ENCODE measurements around the gene MYO1C. TPM values are rescaled to one million over a fixed set of nuclear protein-coding genes. Genes with fewer than 3 reads are reported as not detected.
"Not testable (repeated sequence)": the region's sequence is repeated elsewhere in the genome, so short reads cannot be mapped to it uniquely, and the experiment has no call there.

MYO1C gene
- total RNA-seq, 2 experiments from 2014 or later, result 26.7 to 34.1 TPM

GRCh38 chr17:1420163-1420562 lies 72.3 kb downstream of the MYO1C start:
- Mint-ChIP-seq H3K9me3 (no peaks in the 10 kb centered on the region), H3K27me3 (no peaks in the 10 kb centered on the region), H3K4me3 (no peak overlapping the region), H3K27ac (no peak overlapping the region), H3K4me1 (no peaks in the 10 kb centered on the region), H3K36me3 (ENCODE audit: low read depth) (peaks cover 28% of the 10 kb centered on the region)
- no peak for DNase-seq
- ChIA-PET CTCF (interaction anchor here (1.2 kb wide), 1 partner anchor 68 kb away, joined by 4 read pairs; no protein-coding TSS in a partner anchor), POLR2A (no interaction called here)

DNA sequence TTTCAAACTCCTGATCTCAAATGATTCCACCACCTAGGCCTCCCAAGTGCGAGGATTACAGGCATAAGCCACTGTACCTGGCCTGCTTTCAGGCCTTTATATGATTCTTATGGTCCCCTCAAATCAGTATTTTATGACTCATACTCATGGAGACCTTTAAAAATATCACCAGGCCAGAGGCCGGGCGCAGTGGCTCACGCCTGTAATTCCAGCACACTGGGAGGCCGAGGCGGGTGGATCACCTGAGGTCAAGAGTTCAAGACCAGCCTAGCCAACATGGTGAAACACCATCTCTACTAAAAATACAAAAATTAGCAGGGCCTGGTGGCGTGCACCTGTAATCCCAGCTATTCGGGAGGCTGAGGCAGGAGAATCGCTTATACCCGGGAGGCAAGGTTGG lies 74.0 kb downstream of the MYO1C start:
- H3K4me3 Mint-ChIP-seq, DNase-seq, H3K4me1 Mint-ChIP-seq, H3K27ac Mint-ChIP-seq, H3K9me3 Mint-ChIP-seq, POLR2A ChIA-PET, H3K27me3 Mint-ChIP-seq, CTCF ChIA-PET: not testable (repeated sequence)
- H3K36me3 Mint-ChIP-seq (ENCODE audit: low read depth), result peaks cover 26% of the 10 kb centered on the region

DNA sequence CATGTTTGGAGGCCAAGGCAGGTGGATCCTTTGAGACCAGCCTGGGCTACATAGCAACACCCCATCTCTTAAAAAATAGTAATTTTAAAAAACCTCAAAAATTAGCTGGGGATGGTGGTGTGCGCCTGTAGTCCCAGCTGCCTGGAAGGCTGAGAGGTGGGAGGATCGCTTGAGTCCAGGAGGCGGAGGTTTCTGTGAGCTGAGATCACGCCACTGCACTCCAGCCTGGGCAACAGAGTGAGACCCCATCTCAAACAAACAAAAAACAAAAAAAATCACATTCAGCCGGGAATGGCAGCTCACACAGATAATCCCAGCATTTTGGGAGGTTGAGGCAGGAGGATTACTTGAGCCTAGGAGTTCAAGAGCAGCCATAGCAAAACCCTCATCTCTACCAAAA lies 76.1 kb downstream of the MYO1C start:
- POLR2A ChIA-PET, result interaction anchor here (0.6 kb wide), 1 partner anchor 34 kb away, joined by 3 read pairs; no protein-coding TSS in a partner anchor
- DNase-seq, result no peak
- Mint-ChIP-seq H3K4me3 (no peak overlapping the region), H3K27ac (no peak overlapping the region), H3K9me3 (no peaks in the 10 kb centered on the region), H3K4me1 (peaks cover 2% of the 10 kb centered on the region), H3K36me3 (ENCODE audit: low read depth) (peaks cover 11% of the 10 kb centered on the region), H3K27me3 (no peaks in the 10 kb centered on the region)
- CTCF ChIA-PET, result interaction anchor here (0.6 to 0.9 kb wide), 3 partner anchors 18 to 51 kb away, joined by 3 to 7 read pairs (median 3); no protein-coding TSS in a partner anchor

DNA sequence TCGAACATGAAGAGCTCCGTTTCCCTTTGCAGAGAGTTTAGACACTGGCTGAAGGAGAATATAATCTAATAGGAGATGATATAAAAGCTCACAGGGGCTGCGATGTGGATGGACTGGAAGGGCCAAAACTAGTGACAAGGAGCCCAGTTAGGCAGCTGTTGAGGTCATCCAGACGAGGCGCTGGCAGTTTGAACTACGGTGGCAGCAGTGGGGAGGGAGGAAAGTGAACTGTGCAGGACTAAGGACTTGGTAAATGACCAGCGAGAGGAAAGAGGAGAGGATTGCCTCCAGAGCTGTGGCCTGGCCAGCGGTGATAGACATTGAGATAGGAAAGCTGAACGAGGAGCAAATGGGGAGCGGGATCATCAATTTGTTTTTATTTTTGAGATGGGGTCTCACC lies 77.9 kb downstream of the MYO1C start:
- CTCF ChIA-PET, result interaction anchor here (0.5 to 0.8 kb wide), 2 partner anchors 10 to 90 kb away, joined by 3 read pairs; no protein-coding TSS in a partner anchor
- Mint-ChIP-seq H3K36me3 (ENCODE audit: low read depth) (peaks cover 6% of the 10 kb centered on the region), H3K9me3 (no peaks in the 10 kb centered on the region), H3K4me1 (peaks cover 2% of the 10 kb centered on the region), H3K4me3 (no peak overlapping the region), H3K27ac (no peak overlapping the region), H3K27me3 (no peaks in the 10 kb centered on the region)
- no peak for DNase-seq
- POLR2A ChIA-PET, result no interaction called here

Other genes starting within 250 kb of the MYO1C start
- not detected for gene BHLHA9, start 222.2 kb downstream of the MYO1C start, total RNA-seq
- gene TRARG1, start 213.0 kb downstream of the MYO1C start, total RNA-seq, result under 1 TPM; 0.27 to 0.52 TPM
- gene YWHAE, start 92.5 kb downstream of the MYO1C start, total RNA-seq, result 100 to 1,000 TPM; 340 to 435 TPM
- 10 to 100 TPM; 17.5 to 18.4 TPM for gene CRK, start 36.5 kb downstream of the MYO1C start, total RNA-seq
- 10 to 100 TPM; 50.3 to 56.9 TPM for gene INPP5K, start 23.9 kb upstream of the MYO1C start, total RNA-seq
- 10 to 100 TPM; 44.1 to 52.2 TPM for gene PITPNA, start 70.1 kb upstream of the MYO1C start, total RNA-seq
- gene SLC43A2, start 136.1 kb upstream of the MYO1C start, total RNA-seq, result under 1 TPM; 0.40 to 0.52 TPM
- 1 to 10 TPM in 1 of 2 experiments, under 1 TPM in 1; 0.87 to 1.0 TPM for gene SCARF1, start 153.0 kb upstream of the MYO1C start, total RNA-seq
- 1 to 10 TPM; 2.6 to 3.9 TPM for gene RILP, start 157.2 kb upstream of the MYO1C start, total RNA-seq
- 100 to 1,000 TPM; 302 to 316 TPM for gene PRPF8, start 192.2 kb upstream of the MYO1C start, total RNA-seq
- gene TLCD2, start 217.7 kb upstream of the MYO1C start, total RNA-seq, result under 1 TPM; 0.07 to 0.12 TPM
- gene WDR81, start 232.0 kb upstream of the MYO1C start, total RNA-seq, result 10 to 100 TPM; 50.7 to 57.9 TPM

Measured in activated CD4-positive, alpha-beta T cell treated with anti-CD3 and anti-CD28 coated beads, Interleukin-2, amount 10 ng/mL, durations not matched to agents 7 days and 5 days (primary cell).